ENCODE results near the gene HSD17B13. TPM values are rescaled to one million over a fixed set of nuclear protein-coding genes. Genes with fewer than 3 reads are reported as not detected.

Gene HSD17B13
- total and polyA plus RNA-seq, 8 donors = 0.41 to 1.9 (median 0.78) TPM

DNA sequence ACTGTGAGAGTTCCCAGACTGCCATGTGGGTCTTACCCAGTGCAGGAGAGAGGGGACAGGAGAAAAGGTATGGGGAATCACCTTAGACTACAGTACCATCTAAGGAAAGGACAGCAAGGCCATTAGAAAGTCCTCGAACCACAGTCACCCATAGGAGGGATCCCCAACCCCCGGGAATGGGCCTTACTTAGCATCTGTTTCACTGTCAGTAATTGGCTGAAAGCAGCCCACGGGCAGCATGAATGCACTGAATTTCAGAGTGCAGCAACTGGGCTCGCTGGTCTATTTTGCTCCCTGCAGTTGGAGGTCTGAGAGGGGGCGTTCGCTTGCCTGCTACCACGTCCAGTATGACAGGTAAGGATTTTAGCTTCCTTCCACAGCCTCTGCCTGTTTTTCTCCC, 51.9 kb downstream of the HSD17B13 start:
- no peak overlapping the region for H3K4me3 ChIP-seq
- no peaks in the 10 kb centered on the region for H3K4me1 ChIP-seq
- no peaks in the 10 kb centered on the region for H3K27me3 ChIP-seq
- ATAC-seq (no peak), DNase-seq (no peak)
- H3K27ac ChIP-seq = no peak overlapping the region
- TF ChIP-seq CTCF (IDR thresholded peaks at IDR 0.05) = no peak
- intact Hi-C loops (cut with DNase I) = no loop called here
- no peaks in the 10 kb centered on the region for H3K9me3 ChIP-seq
- no peaks in the 10 kb centered on the region for H3K36me3 ChIP-seq

DNA sequence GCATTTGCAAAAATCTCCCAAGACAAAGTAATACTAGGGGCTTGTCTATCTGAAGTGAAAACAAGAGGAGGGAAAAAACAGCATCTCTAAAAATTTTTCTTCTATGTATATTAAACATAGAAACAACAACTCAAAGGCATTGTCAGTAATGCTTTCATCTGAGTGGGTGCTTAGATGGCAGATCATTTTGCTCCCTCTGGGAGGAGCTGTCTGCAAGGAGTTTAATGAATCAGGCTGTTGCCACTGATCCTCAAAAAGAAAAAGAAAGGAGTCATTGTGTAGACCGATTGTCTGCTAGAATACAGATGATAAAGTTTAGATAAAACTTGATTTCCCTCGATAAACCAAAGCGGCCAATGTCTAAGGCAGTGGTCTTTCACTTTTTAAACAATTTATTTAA, 52.5 kb downstream of the HSD17B13 start:
- ATAC-seq (peak; percentile 94), DNase-seq (peak in 1 of 4 donors; percentile 51)
- no peak overlapping the region for H3K4me3 ChIP-seq
- H3K27me3 ChIP-seq = no peaks in the 10 kb centered on the region
- peak in 1 of 2 donors; percentile 28 for TF ChIP-seq CTCF (IDR thresholded peaks at IDR 0.05)
- no peaks in the 10 kb centered on the region for H3K4me1 ChIP-seq
- intact Hi-C loops (cut with DNase I) = no loop called here
- H3K9me3 ChIP-seq = no peaks in the 10 kb centered on the region
- no peak overlapping the region for H3K27ac ChIP-seq
- no peaks in the 10 kb centered on the region for H3K36me3 ChIP-seq

DNA sequence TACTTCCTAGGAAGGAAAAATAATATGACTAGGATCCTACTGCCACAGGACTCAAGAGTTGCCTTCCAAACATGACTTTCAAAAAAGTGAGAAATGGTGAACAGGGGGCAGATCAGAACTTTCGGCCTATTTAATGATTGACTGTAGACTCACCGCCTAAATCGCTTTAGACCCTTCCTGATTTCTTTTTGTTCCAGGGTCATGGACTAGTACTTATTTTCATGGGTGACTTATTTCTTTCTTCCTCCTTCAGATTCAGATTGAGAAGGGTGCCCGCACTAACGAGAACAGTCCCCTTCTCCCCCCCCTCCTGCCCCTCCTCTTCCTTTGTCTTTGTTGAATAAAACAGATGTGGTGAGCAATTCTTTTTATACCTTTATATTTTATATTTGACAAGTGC, 54.3 kb downstream of the HSD17B13 start:
- no peak for ATAC-seq
- Histone ChIP-seq H3K4me3 (no peak overlapping the region), H3K9me3 (no peaks in the 10 kb centered on the region), H3K27ac (no peak overlapping the region), H3K36me3 (no peaks in the 10 kb centered on the region), H3K27me3 (no peaks in the 10 kb centered on the region), H3K4me1 (no peaks in the 10 kb centered on the region)
- intact Hi-C loops (cut with DNase I) = no loop called here
- TF ChIP-seq CTCF (IDR thresholded peaks at IDR 0.05) = no peak
- DNase-seq = no peak

- no peaks in the 10 kb centered on the region for H3K36me3 ChIP-seq
- no peak overlapping the region for H3K4me3 ChIP-seq
- intact Hi-C loops (cut with DNase I) = no loop called here
- DNase-seq (no peak), ATAC-seq (no peak)
- no peaks in the 10 kb centered on the region for H3K4me1 ChIP-seq
- peaks cover 0 to 6% of the 10 kb centered on the region in 2 donors for H3K9me3 ChIP-seq
- no peaks in the 10 kb centered on the region for H3K27me3 ChIP-seq
- TF ChIP-seq CTCF (IDR thresholded peaks at IDR 0.05) = no peak
- no peak overlapping the region for H3K27ac ChIP-seq
Observed at GRCh38 chr4:87266986-87267385, 55.7 kb downstream of the HSD17B13 start.

- ATAC-seq = no peak
- H3K27ac ChIP-seq = no peak overlapping the region
Observed at GRCh38 chr4:87262886-87263285, 59.8 kb downstream of the HSD17B13 start.

More at GRCh38 chr4:87262886-87263285, 59.8 kb downstream of the HSD17B13 start:
- no peak overlapping the region for H3K4me3 ChIP-seq
- no peaks in the 10 kb centered on the region for H3K4me1 ChIP-seq
- no peaks in the 10 kb centered on the region for H3K27me3 ChIP-seq
- peaks cover 0 to 6% of the 10 kb centered on the region in 2 donors for H3K9me3 ChIP-seq
- no peaks in the 10 kb centered on the region for H3K36me3 ChIP-seq
- DNase-seq = no peak
- TF ChIP-seq CTCF (IDR thresholded peaks at IDR 0.05) = no peak
- intact Hi-C loops (cut with DNase I) = no loop called here

Measured in left lung (tissue), 10 donors.